GM23248 (cell line): ENCODE measurements around the gene DLG2. TPM values are rescaled to one million over a fixed set of nuclear protein-coding genes. Genes with fewer than 3 reads are reported as not detected.

ENCODE experiments used
- DNase-seq: peaks from one replicate; pipeline ENCODE4 v3.0.0-alpha.2; 2015
- H2AFZ ChIP-seq: fragments of 200-600 bp; sonication (generic); 2 replicates; pipeline ENCODE4 v1.6.1; 2016; ENCODE audit warnings: antibody characterized with exemption
- H3F3A ChIP-seq: fragments of 200-600 bp; sonication (generic); 2 replicates; pipeline ENCODE4 v1.6.1; 2016; ENCODE audit warnings: mild to moderate bottlenecking, antibody characterized with exemption, mixed run types; ENCODE audit not compliant: insufficient read depth
- H3K27ac ChIP-seq: fragments of 200-600 bp; sonication (generic); 2 replicates; pipeline ENCODE4 v1.5.1; 2016; ENCODE audit warnings: mild to moderate bottlenecking
- H3K27me3 ChIP-seq: fragments of 200-600 bp; sonication (generic); replicated peaks from 2 replicates; pipeline ENCODE4 v1.6.1; 2016; ENCODE audit warnings: mild to moderate bottlenecking; ENCODE audit not compliant: insufficient read depth
- H3K36me3 ChIP-seq: fragments of 200-600 bp; sonication (generic); 2 replicates; pipeline ENCODE4 v1.6.1; 2016; ENCODE audit warnings: low read depth, mild to moderate bottlenecking
- H3K4me1 ChIP-seq: fragments of 200-600 bp; sonication (generic); 2 replicates; pipeline ENCODE4 v1.6.1; 2016; ENCODE audit warnings: mild to moderate bottlenecking; ENCODE audit not compliant: insufficient read depth
- H3K4me2 ChIP-seq: fragments of 200-600 bp; sonication (generic); one replicate; pipeline ENCODE4 v1.6.1; 2016; ENCODE audit warnings: mild to moderate bottlenecking; ENCODE audit not compliant: unreplicated experiment
- H3K4me3 ChIP-seq: fragments of 200-600 bp; sonication (generic); 2 replicates; pipeline ENCODE4 v1.5.1; 2016; ENCODE audit warnings: mild to moderate bottlenecking
- H3K79me2 ChIP-seq: fragments of 200-600 bp; sonication (generic); 2 replicates; pipeline ENCODE4 v1.6.1; 2016; ENCODE audit warnings: mild to moderate bottlenecking; ENCODE audit not compliant: insufficient read depth
- H3K9ac ChIP-seq: fragments of 200-600 bp; sonication (generic); 2 replicates; pipeline ENCODE4 v1.6.1; 2016; ENCODE audit warnings: mild to moderate bottlenecking
- H3K9me2 ChIP-seq: fragments of 200-600 bp; sonication (generic); 2 replicates; pipeline ENCODE4 v1.6.1; 2016; ENCODE audit warnings: mixed run types, mild to moderate bottlenecking, moderate library complexity; ENCODE audit not compliant: insufficient read depth
- H3K9me3 ChIP-seq: fragments of 200-600 bp; sonication (generic); one replicate; pipeline ENCODE4 v1.6.1; 2017; ENCODE audit warnings: low read depth
- H4K20me1 ChIP-seq: fragments of 200-600 bp; sonication (generic); 2 replicates; pipeline ENCODE4 v1.6.0; 2016; ENCODE audit not compliant: insufficient read depth
- EZH2 ChIP-seq: fragments of 200-600 bp; sonication (generic); IDR thresholded peaks from 2 replicates; pipeline ENCODE4 v1.6.1; 2018; ENCODE audit warnings: antibody characterized with exemption, mild to moderate bottlenecking; ENCODE audit not compliant: insufficient read depth, poor library complexity, severe bottlenecking
- EZH2phosphoT487 ChIP-seq: fragments of 200-600 bp; sonication (generic); IDR thresholded peaks from 2 replicates; pipeline ENCODE4 v1.6.1; 2018; ENCODE audit warnings: antibody characterized with exemption, moderate library complexity, mild to moderate bottlenecking, low read depth; ENCODE audit not compliant: insufficient read depth
- WGBS, 2 experiments: methylation state at CpG; one replicate each; pipeline ENCODE4 v1.1.6; 2015 to 2017; ENCODE audit warnings: low lambda C conversion rate in 2 of 2, low coverage in 1 of 2; ENCODE audit errors: missing lambda C conversion rate in 2 of 2; 5-methylcytosine and 5-hydroxymethylcytosine counted together
- in situ Hi-C: fragments of 300-500 bp; cut with MboI; formaldehyde crosslinking; loops from 2 replicates; pipeline ENCODE4 v1.15.0; 2020
- polyA plus RNA-seq: library from polyadenylated mRNA; unstranded; fragments of >200 nt; fragmentation: Nextera tagmentation; extraction: Ambion mirVana; gene quantifications from 2 replicates; pipeline ENCODE4 v1.2.1, GENCODE V29; 2016
- total RNA-seq: library from RNA; depleted of rRNA; stranded (reverse); fragments of >200 nt; shearing (Covaris generic); gene quantifications from 2 replicates; pipeline ENCODE4 v1.2.3, GENCODE V29; 2014

Gene DLG2
- total and polyA plus RNA-seq, 2 experiments from 2014 or later = 1.1 to 1.7 TPM

DNA sequence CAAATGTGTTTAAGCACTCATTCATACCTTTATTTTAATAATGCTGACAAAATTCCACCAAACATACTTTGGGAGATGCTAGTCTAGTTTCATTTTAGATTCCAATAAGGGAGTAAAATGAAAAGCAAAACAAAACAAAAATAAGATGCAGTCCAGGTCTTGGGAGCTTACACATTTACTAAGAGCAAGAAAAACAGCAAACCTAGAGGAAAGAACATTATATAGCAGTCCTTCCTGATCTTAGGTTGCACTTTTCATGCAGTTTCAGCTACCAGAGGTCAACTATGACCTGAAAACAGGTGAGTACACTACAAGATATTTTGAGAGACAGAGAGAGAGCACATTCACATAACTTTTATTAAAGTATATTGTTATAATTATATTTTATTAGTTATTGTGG, 1100.9 kb downstream of the DLG2 start:
- DNase-seq = peak; percentile 3
- no peaks in the 10 kb centered on the region for H3K79me2 ChIP-seq
- no peaks in the 10 kb centered on the region for H3K36me3 ChIP-seq
- in situ Hi-C loops = loop anchor here (5.0 kb wide), 1 partner anchor 139 kb away; no protein-coding TSS in a partner anchor
- H3K9me3 ChIP-seq = no peaks in the 10 kb centered on the region
- H3K4me2 ChIP-seq = no peak overlapping the region
- no peak for TF ChIP-seq EZH2phosphoT487
- no peak for TF ChIP-seq EZH2
- H2AFZ ChIP-seq = no peak overlapping the region
- no peak overlapping the region for H3K27ac ChIP-seq
- peaks cover 6% of the 10 kb centered on the region; the same call in 1 of the 2 replicates for H3K4me1 ChIP-seq
- no peaks in the 10 kb centered on the region for H3K9me2 ChIP-seq
- H3F3A ChIP-seq = no peaks in the 10 kb centered on the region
- H3K9ac ChIP-seq = no peak overlapping the region
- no peak overlapping the region for H3K4me3 ChIP-seq
- H4K20me1 ChIP-seq = no peaks in the 10 kb centered on the region
- no peaks in the 10 kb centered on the region for H3K27me3 ChIP-seq

DNA sequence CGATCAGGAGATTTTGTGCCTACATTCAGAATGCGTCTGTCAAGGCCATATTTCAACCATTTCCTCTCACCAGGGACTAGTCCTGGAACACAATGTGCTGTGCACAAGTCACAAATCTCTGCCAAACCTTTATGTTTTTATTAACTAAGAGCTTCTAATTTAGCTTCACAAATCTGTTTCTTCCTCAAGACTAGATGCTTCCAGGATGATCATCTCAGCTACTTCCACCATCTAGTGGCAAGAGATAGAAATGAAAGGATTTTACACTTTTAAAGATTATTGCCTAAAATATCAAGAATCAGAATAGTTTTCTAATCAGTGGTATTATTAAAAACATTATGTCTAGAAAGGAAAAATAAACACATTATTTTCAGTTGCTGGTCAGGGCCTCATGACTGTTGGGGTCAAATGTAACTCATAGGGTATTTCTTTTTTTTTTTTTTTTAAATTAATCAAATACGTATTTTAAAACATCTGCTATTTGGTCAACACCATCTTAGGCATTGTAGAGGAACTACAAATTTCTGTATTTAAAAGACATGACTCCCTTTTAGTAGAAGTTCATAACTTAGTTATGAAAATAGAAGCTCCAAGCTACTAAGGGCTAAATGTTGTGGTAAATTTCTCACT, 1102.6 kb downstream of the DLG2 start:
- in situ Hi-C loops = loop anchor here (5.0 kb wide), 1 partner anchor 137 kb away; no protein-coding TSS in a partner anchor
- no peak overlapping the region for H3K9ac ChIP-seq
- peaks cover 6% of the 10 kb centered on the region; the same call in 1 of the 2 replicates for H3K4me1 ChIP-seq
- peak; percentile 67 for DNase-seq
- H3K36me3 ChIP-seq = no peaks in the 10 kb centered on the region
- no peaks in the 10 kb centered on the region for H3F3A ChIP-seq
- H3K4me2 ChIP-seq = no peak overlapping the region
- no peaks in the 10 kb centered on the region for H3K79me2 ChIP-seq
- no peaks in the 10 kb centered on the region for H3K9me2 ChIP-seq
- no peak overlapping the region for H2AFZ ChIP-seq
- no peaks in the 10 kb centered on the region for H3K9me3 ChIP-seq
- no peak for TF ChIP-seq EZH2
- no peak for TF ChIP-seq EZH2phosphoT487
- WGBS, 2 experiments = 13 to 20% methylated on average over 3 of the region's 3 CpGs
- H4K20me1 ChIP-seq = no peaks in the 10 kb centered on the region
- no peak overlapping the region for H3K4me3 ChIP-seq
- H3K27me3 ChIP-seq = no peaks in the 10 kb centered on the region
- H3K27ac ChIP-seq = no peak overlapping the region

DNA sequence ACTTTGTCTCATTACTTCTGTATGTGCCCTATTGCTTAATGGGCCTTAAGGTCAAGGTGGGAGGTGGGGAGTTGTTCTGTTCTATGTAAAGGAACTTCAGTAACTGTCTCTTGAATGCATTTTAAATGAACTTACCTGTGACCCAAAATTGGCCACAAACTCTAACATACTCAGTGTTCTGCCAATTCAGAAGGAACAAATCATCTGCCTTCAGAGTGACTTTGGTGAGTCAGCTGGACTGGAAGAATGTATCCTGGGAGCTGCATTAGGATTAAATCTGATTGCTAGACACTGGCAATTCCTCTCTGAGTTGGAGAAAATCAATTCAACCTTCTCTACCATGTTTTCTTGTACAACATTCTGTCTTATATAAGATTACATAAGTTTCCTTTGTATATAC, 1104.8 kb downstream of the DLG2 start:
- TF ChIP-seq EZH2phosphoT487 = no peak
- TF ChIP-seq EZH2 = no peak
- H3K9me3 ChIP-seq = no peaks in the 10 kb centered on the region
- in situ Hi-C loops = no loop called here
- no peak overlapping the region for H3K4me3 ChIP-seq
- H3K27ac ChIP-seq = no peak overlapping the region
- H3F3A ChIP-seq = no peaks in the 10 kb centered on the region
- no peak overlapping the region for H3K4me2 ChIP-seq
- H3K36me3 ChIP-seq = no peaks in the 10 kb centered on the region
- no peaks in the 10 kb centered on the region for H3K79me2 ChIP-seq
- no peak overlapping the region for H2AFZ ChIP-seq
- peak; percentile 66 for DNase-seq
- no peak overlapping the region for H3K9ac ChIP-seq
- H3K9me2 ChIP-seq = no peaks in the 10 kb centered on the region
- peaks cover 6% of the 10 kb centered on the region; the same call in 1 of the 2 replicates for H3K4me1 ChIP-seq
- H3K27me3 ChIP-seq = no peaks in the 10 kb centered on the region
- no peaks in the 10 kb centered on the region for H4K20me1 ChIP-seq

DNA sequence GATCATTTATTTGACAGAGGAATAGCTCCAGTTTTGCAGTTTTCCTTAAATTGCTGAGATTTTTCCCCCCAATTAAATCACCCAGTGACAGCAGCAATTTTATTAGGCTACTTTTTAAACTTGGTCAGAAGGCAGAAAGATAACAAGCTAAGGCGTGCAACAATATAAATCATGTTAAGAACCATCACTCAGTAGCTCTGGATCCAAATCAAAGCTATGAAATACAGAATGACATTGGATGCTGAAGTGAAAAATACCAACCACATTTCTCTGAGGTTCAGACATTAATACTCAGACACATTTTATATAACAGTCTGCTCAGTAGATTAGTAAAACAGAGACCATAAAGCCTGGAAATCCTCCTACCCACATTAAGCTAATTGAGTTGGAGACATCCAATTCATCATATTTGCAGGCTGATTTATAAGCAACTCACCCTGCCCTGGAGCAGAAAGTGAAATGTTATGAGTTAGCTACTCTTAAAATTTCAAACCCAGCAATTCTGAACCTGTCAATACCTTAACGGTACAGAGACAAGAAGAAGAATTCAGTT, 1108.4 kb downstream of the DLG2 start:
- no peak for TF ChIP-seq EZH2
- no peak overlapping the region for H3K27ac ChIP-seq
- H3K27me3 ChIP-seq = no peaks in the 10 kb centered on the region
- no peak for DNase-seq
- H3F3A ChIP-seq = no peaks in the 10 kb centered on the region
- H3K9me2 ChIP-seq = no peaks in the 10 kb centered on the region
- H3K9me3 ChIP-seq = no peaks in the 10 kb centered on the region
- H3K36me3 ChIP-seq = no peaks in the 10 kb centered on the region
- no peaks in the 10 kb centered on the region for H3K79me2 ChIP-seq
- no peak overlapping the region for H2AFZ ChIP-seq
- WGBS, 2 experiments = 40 to 45% methylated on average over 2 of the region's 2 CpGs
- no peak overlapping the region for H3K4me2 ChIP-seq
- no peak overlapping the region for H3K4me3 ChIP-seq
- H3K9ac ChIP-seq = no peak overlapping the region
- in situ Hi-C loops = no loop called here
- peaks cover 6% of the 10 kb centered on the region; the same call in 1 of the 2 replicates for H3K4me1 ChIP-seq
- H4K20me1 ChIP-seq = no peaks in the 10 kb centered on the region
